ENCODE results near the gene DIO1.

DNA sequence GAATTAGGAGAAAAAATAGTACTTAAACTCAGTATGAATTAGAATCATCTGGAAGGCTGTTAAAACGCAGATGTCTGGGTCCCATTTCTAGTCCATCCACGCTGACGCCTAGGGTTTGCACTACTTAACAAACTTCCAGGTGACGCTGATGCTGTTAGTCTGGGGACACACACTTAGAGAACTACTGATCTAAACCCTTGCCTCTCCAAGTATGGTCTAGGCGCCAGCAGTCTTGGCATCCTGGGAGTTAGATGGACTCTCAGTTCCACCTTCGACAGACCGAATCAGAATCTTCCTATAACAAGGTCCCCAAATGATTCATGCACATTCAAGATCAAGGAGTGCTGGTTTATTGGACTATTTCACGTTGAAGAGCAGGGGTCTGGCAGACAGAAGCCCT lies 11.5 kb downstream of the DIO1 start:
- TF ChIP-seq POLR2A (IDR thresholded peaks at IDR 0.05) (no peak), CTCF (IDR thresholded peaks at IDR 0.05) (no peak), EP300 (IDR thresholded peaks at IDR 0.05) (no peak)

Data from tibial nerve (tissue), 4 donors.